ENCODE measurements around the gene PCBP1. TPM values are rescaled to one million over a fixed set of nuclear protein-coding genes. Genes with fewer than 3 reads are reported as not detected.
A peak's percentile ranks its signal among the peaks of the same experiment; 100 is the strongest.

PCBP1 gene
- total and polyA plus RNA-seq, 9 of the 15 experiments (the other 6 are each of a cell fraction or from before 2014, with no cell fraction given) = 19.2 to 407 (median 78.1) TPM

GRCh38 chr2:70104231-70105111 lies 17.2 kb downstream of the PCBP1 start (continued):
- no peak for TF ChIP-seq ZNF79 (CRISPR knock-in tag; IDR thresholded peaks at IDR 0.05; ENCODE audit: low read depth)
- TF ChIP-seq ELK1 (CRISPR knock-in tag; IDR thresholded peaks at IDR 0.05) = no peak
- TF ChIP-seq, protein P1, sequence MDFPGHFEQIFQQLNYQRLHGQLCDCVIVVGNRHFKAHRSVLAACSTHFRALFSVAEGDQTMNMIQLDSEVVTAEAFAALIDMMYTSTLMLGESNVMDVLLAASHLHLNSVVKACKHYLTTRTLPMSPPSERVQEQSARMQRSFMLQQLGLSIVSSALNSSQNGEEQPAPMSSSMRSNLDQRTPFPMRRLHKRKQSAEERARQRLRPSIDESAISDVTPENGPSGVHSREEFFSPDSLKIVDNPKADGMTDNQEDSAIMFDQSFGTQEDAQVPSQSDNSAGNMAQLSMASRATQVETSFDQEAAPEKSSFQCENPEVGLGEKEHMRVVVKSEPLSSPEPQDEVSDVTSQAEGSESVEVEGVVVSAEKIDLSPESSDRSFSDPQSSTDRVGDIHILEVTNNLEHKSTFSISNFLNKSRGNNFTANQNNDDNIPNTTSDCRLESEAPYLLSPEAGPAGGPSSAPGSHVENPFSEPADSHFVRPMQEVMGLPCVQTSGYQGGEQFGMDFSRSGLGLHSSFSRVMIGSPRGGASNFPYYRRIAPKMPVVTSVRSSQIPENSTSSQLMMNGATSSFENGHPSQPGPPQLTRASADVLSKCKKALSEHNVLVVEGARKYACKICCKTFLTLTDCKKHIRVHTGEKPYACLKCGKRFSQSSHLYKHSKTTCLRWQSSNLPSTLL (IDR thresholded peaks at IDR 0.05) = no peak
- no peak for TF ChIP-seq DDX20 (tag; IDR thresholded peaks at IDR 0.05; ENCODE audit: low read depth)
- peak; percentile 39 for TF ChIP-seq POLR2B (IDR thresholded peaks at IDR 0.05; ENCODE audit: low read depth, partially characterized antibody)
- TF ChIP-seq TEAD1 (CRISPR knock-in tag; IDR thresholded peaks at IDR 0.05) = peak in 1 of 2 experiments; percentile 50; a peak in 1 of 4 replicates
- TF ChIP-seq YY1 (IDR thresholded peaks at IDR 0.05; ENCODE audit: borderline replicate concordance in 1 of 3, control insufficient read depth in 1 of 3, extremely low read depth in 1 of 3, insufficient read depth in 3 of 3, insufficient read length in 1 of 3, insufficient replicate concordance in 2 of 3, low read depth in 1 of 3, low read length in 2 of 3) = peak in 1 of 3 experiments; percentile 57
- TF ChIP-seq, protein P2, sequence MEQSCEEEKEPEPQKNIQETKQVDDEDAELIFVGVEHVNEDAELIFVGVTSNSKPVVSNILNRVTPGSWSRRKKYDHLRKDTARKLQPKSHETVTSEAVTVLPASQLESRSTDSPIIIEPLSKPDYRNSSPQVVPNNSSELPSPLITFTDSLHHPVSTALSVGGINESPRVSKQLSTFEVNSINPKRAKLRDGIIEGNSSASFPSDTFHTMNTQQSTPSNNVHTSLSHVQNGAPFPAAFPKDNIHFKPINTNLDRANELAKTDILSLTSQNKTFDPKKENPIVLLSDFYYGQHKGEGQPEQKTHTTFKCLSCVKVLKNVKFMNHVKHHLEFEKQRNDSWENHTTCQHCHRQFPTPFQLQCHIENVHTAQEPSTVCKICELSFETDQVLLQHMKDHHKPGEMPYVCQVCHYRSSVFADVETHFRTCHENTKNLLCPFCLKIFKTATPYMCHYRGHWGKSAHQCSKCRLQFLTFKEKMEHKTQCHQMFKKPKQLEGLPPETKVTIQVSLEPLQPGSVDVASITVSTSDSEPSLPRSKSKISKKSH (CRISPR knock-in tag; IDR thresholded peaks at IDR 0.05) = no peak
- TF ChIP-seq MED1 (CRISPR knock-in tag; IDR thresholded peaks at IDR 0.05; ENCODE audit: borderline replicate concordance) = no peak
- TF ChIP-seq HDAC2 (IDR thresholded peaks at IDR 0.05) = peak; percentile 80
- TF ChIP-seq PHF8 (IDR thresholded peaks at IDR 0.05; ENCODE audit: borderline replicate concordance, low read length) = peak; percentile 30; the same call in 1 of the 2 replicates
- TF ChIP-seq ARID3A (IDR thresholded peaks at IDR 0.05; ENCODE audit: borderline replicate concordance, low read depth, low read length) = peak; percentile 74; the same call in 1 of the 2 replicates
- peak; percentile 90 for TF ChIP-seq TOE1 (IDR thresholded peaks at IDR 0.05; ENCODE audit: borderline replicate concordance)
- no peak for TF ChIP-seq TOE1 (CRISPR knock-in tag; IDR thresholded peaks at IDR 0.05; ENCODE audit: borderline replicate concordance, low read depth)

Measured in K562 (cell line).